GM12878 (cell line): ENCODE measurements around the gene PGC. TPM values are rescaled to one million over a fixed set of nuclear protein-coding genes. Genes with fewer than 3 reads are reported as not detected.

Source experiments
- ATAC-seq: fragments of 200-7000 bp; cut with Tn5 transposase; 3 replicates; pipeline ENCODE4 v1.9.1; 2020; ENCODE audit warnings: mild to moderate bottlenecking, moderate library complexity
- BruUV-seq: library from RNA; stranded (reverse); fragments of 400-500 nt; replicated peaks from 2 replicates; lab custom pipeline; 2021; lab: Mats Ljungman, UMichigan
- CTCF ChIA-PET: fragments of 300-600 bp; sonication (Branson Sonifier 250); formaldehyde crosslinking; extraction: SDS; loops from one replicate; lab custom pipeline; 2021; ENCODE audit warnings: inconsistent platforms; lab: Yijun Ruan, JAX
- POLR2A ChIA-PET: fragments of 350-600 bp; formaldehyde crosslinking; extraction: SDS; loops from one replicate; lab custom pipeline; 2021; ENCODE audit warnings: inconsistent platforms; lab: Charles Lee
- RAD21 ChIA-PET: fragments of 300-600 bp; sonication (Branson Sonifier 250); formaldehyde crosslinking; loops from one replicate; lab custom pipeline; 2023; ENCODE audit warnings: antibody characterized with exemption; ENCODE audit not compliant: unreplicated experiment; lab: Charles Lee
- SMC1A ChIA-PET: fragments of 300-600 bp; sonication (Branson Sonifier 250); formaldehyde crosslinking; loops from one replicate; lab custom pipeline; 2023; ENCODE audit not compliant: unreplicated experiment, uncharacterized antibody; lab: Charles Lee
- DNase-seq: peaks from one replicate; pipeline ENCODE4 v3.0.0-alpha.2; 2011; ENCODE audit warnings: low read depth, low spot score
- FAIRE-seq: peaks from 3 replicates; lab custom pipeline; 2011; peaks lifted over from hg19 to GRCh38; lab: Jason Lieb, UNC
- H2AFZ ChIP-seq: 2 replicates; pipeline ENCODE4 v1.6.0; 2011; ENCODE audit warnings: low read depth, low read length, control low read depth; ENCODE audit not compliant: control insufficient read depth
- H3K27ac ChIP-seq: 2 replicates; pipeline ENCODE4 v1.5.1; 2011; ENCODE audit warnings: control low read depth; ENCODE audit not compliant: control insufficient read depth, insufficient read depth
- H3K27me3 ChIP-seq, 2 experiments: replicated peaks in 1 of 2; 2 replicates each; pipeline versions ENCODE4 v1.6.0 to v1.6.1; 2011; ENCODE audit warnings: low read length in 1 of 2; ENCODE audit not compliant: control insufficient read depth in 2 of 2, insufficient read depth in 2 of 2
- H3K36me3 ChIP-seq, 2 experiments: 2 replicates each; pipeline ENCODE4 v1.5.1; 2011; ENCODE audit warnings: low read length in 1 of 2; ENCODE audit not compliant: control insufficient read depth in 2 of 2, insufficient read depth in 2 of 2
- H3K4me1 ChIP-seq: 2 replicates; pipeline ENCODE4 v1.6.1; 2011; ENCODE audit warnings: mild to moderate bottlenecking, low read length, moderate library complexity, mixed read lengths; ENCODE audit not compliant: control insufficient read depth, insufficient read depth
- H3K4me2 ChIP-seq: 2 replicates; pipeline ENCODE4 v1.6.0; 2011; ENCODE audit warnings: control low read depth; ENCODE audit not compliant: control insufficient read depth, insufficient read depth
- H3K4me3 ChIP-seq: fragments of 200-600 bp; sonication (generic); 2 replicates; pipeline ENCODE4 v1.5.1; 2016
- H3K79me2 ChIP-seq: 2 replicates; pipeline ENCODE4 v1.6.0; 2011; ENCODE audit warnings: low read length; ENCODE audit not compliant: control insufficient read depth, insufficient read depth
- H3K9ac ChIP-seq: 2 replicates; pipeline ENCODE4 v1.8.0; 2011; ENCODE audit warnings: low read length, control low read depth, mixed read lengths; ENCODE audit not compliant: control insufficient read depth, insufficient read depth
- H3K9me3 ChIP-seq: replicated peaks from 3 replicates; pipeline ENCODE4 v1.5.1; 2011; ENCODE audit warnings: mild to moderate bottlenecking, low read length; ENCODE audit not compliant: control insufficient read depth, insufficient read depth
- H4K20me1 ChIP-seq: 2 replicates; pipeline ENCODE4 v1.6.0; 2011; ENCODE audit not compliant: control insufficient read depth, insufficient read depth
- FOXM1 ChIP-seq: IDR thresholded peaks from 2 replicates; pipeline ENCODE4 v1.6.1; 2012; ENCODE audit warnings: low read depth, mild to moderate bottlenecking, inconsistent platforms, low read length, moderate library complexity
- PAX8 ChIP-seq: fragments of 450-650 bp; IDR thresholded peaks from 2 replicates; pipeline ENCODE4 v1.6.1; 2017; ENCODE audit warnings: mild to moderate bottlenecking, moderate library complexity
- POLR2A ChIP-seq: IDR thresholded peaks from 2 replicates; pipeline ENCODE4 v1.6.1; 2011; ENCODE audit warnings: low read depth, mild to moderate bottlenecking, low read length
- POLR2AphosphoS5 ChIP-seq: IDR thresholded peaks from 2 replicates; pipeline ENCODE4 v1.6.1; 2011; ENCODE audit warnings: mild to moderate bottlenecking, low read length, inconsistent platforms
- SP1 ChIP-seq: IDR thresholded peaks from one replicate; pipeline ENCODE4 v1.6.1; 2011; ENCODE audit warnings: low read depth, low read length
- SUPT20H ChIP-seq: IDR thresholded peaks from 2 replicates; pipeline ENCODE4 v1.6.1; 2011; ENCODE audit warnings: low read depth, mild to moderate bottlenecking, low read length, moderate library complexity, borderline replicate concordance; ENCODE audit not compliant: control insufficient read depth
- ZNF24 ChIP-seq: fragments of 450-650 bp; IDR thresholded peaks from 2 replicates; pipeline ENCODE4 v1.6.1; 2017; ENCODE audit warnings: antibody characterized with exemption, mild to moderate bottlenecking
- WGBS: methylation state at CpG from one replicate; pipeline ENCODE4 v1.1.6; 2016; ENCODE audit warnings: low lambda C conversion rate; ENCODE audit not compliant: insufficient replicate concordance, insufficient coverage; ENCODE audit errors: missing lambda C conversion rate; 5-methylcytosine and 5-hydroxymethylcytosine counted together
- in situ Hi-C: fragments of 300-500 bp; cut with MboI; formaldehyde crosslinking; loops from 9 replicates; pipeline ENCODE4 v1.14.3; 2018; ENCODE audit warnings: mixed read lengths
- intact Hi-C: fragments of 100-400 bp; cut with micrococcal nuclease; formaldehyde crosslinking; loops from one replicate; pipeline ENCODE4 v1.14.2; 2022; ENCODE audit not compliant: unreplicated experiment
- polyA plus RNA-seq, 11 experiments: library from polyadenylated mRNA; depleted of rRNA in 4 of 11; unstranded in 6 of 11; stranded (reverse) in 5 of 11; fragments of >200 nt; fragmentation: Nextera tagmentation in 4 of 11; fragmentation: Illumina TruSeq in 1 of 11; extraction: Ambion mirVana in 4 of 11; extraction: Trizol in 1 of 11; gene quantifications; 1 replicate in 1 of 11; 2 replicates in 10 of 11; pipeline versions ENCODE4 v1.2.1 to v1.2.3, GENCODE V29; 2011 to 2016; ENCODE audit warnings: inconsistent platforms in 2 of 11, missing spikeins in 2 of 11, low read depth in 1 of 11
- total RNA-seq, 4 experiments: library from RNA; depleted of rRNA in 3 of 4; stranded (reverse); fragments of >200 nt in 3 of 4; fragmentation: Illumina TruSeq in 1 of 4; extraction: Trizol in 1 of 4; gene quantifications; 2 replicates each; pipeline versions ENCODE4 v1.2.1 to v1.2.3, GENCODE V29; 2013 to 2021
- TF ChIP-seq, protein P1 (sequence below): fragments of 450-650 bp; IDR thresholded peaks from 2 replicates; pipeline ENCODE4 v1.6.1; 2017; ENCODE audit warnings: borderline replicate concordance
- TF ChIP-seq, protein P2 (sequence below): IDR thresholded peaks from 2 replicates; pipeline ENCODE4 v1.6.1; 2011; ENCODE audit warnings: borderline replicate concordance, low read depth, mild to moderate bottlenecking, moderate library complexity, mixed read lengths, low read length; ENCODE audit not compliant: insufficient read depth; ENCODE audit errors: extremely low read length

PGC gene
- total and polyA plus RNA-seq, 10 of the 15 experiments (the other 5 are each of a cell fraction or from before 2014, with no cell fraction given), result 0.26 TPM; not detected in 9

DNA sequence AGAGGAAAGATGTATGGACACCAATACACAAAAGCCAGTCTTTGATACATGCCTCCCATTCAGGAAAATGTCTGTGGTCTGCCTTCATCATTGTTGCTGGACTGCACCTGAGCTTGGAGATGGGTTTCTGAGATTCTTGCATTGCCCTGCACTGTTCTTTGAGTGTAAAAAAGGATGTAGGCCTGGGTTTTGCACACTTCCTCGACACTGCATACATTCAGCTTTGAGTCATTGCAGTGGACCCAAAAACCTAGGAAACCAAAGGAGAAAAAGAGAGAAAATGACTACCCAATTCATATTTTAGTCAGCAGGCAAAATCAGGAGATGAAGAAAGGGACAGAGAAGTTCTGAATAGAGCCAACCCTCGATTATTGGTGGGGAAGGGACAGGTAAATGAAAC, 49.3 kb upstream of the PGC start:
- FAIRE-seq, result no peak
- Histone ChIP-seq H3K27ac (no peak overlapping the region), H3K36me3 (peaks cover 3% of the 10 kb centered on the region in 2 experiments), H3K9me3 (no peaks in the 10 kb centered on the region), H3K79me2 (no peaks in the 10 kb centered on the region), H3K4me2 (no peak overlapping the region), H3K4me1 (no peaks in the 10 kb centered on the region), H4K20me1 (no peaks in the 10 kb centered on the region), H2AFZ (no peak overlapping the region), H3K4me3 (no peak overlapping the region), H3K27me3 (no peaks in the 10 kb centered on the region), H3K9ac (no peak overlapping the region)
- no TSS peak for BruUV-seq
- intact Hi-C loops, result no loop called here
- ChIA-PET CTCF (interaction anchor here (0.6 kb wide), 1 partner anchor 8 kb away, joined by 3 read pairs; no protein-coding TSS in a partner anchor), SMC1A (no interaction called here), RAD21 (no interaction called here), POLR2A (no interaction called here)
- no peak for TF ChIP-seq SP1
- TF ChIP-seq ZNF24, result no peak
- no peak for TF ChIP-seq PAX8
- TF ChIP-seq, protein P1, sequence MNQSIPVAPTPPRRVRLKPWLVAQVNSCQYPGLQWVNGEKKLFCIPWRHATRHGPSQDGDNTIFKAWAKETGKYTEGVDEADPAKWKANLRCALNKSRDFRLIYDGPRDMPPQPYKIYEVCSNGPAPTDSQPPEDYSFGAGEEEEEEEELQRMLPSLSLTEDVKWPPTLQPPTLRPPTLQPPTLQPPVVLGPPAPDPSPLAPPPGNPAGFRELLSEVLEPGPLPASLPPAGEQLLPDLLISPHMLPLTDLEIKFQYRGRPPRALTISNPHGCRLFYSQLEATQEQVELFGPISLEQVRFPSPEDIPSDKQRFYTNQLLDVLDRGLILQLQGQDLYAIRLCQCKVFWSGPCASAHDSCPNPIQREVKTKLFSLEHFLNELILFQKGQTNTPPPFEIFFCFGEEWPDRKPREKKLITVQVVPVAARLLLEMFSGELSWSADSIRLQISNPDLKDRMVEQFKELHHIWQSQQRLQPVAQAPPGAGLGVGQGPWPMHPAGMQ, result no peak
- TF ChIP-seq FOXM1, result no peak
- in situ Hi-C loops, result no loop called here
- ATAC-seq, result no peak
- WGBS, result 0% methylated on average over 2 of the region's 2 CpGs
- DNase-seq, result no peak

DNA sequence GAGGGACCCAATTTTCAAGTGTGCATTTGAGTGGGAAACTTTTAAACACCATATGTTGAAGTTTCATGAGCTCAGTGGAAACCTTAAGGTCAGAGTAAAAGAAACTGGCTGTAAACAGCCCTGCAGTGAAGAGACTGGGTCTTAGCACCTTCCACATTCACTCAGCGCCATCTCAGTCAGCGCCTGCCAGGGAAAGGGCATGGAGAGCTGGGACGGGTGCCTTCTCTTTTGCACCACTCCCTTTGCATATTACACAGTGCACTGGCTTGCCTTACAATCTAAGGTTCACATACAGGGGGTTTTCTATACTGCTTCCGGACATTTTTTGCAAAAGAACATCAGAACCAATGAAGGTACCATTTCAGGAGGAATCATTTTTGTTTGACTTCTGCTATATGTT, 44.8 kb upstream of the PGC start:
- in situ Hi-C loops, result no loop called here
- RAD21 ChIA-PET, result no interaction called here

More for the DNA sequence above, 44.8 kb upstream of the PGC start:
- POLR2A ChIA-PET, result interaction anchor here (0.6 kb wide), 1 partner anchor 155 kb away, joined by 6 read pairs; no protein-coding TSS in a partner anchor
- H3K9me3 ChIP-seq, result no peaks in the 10 kb centered on the region
- intact Hi-C loops, result no loop called here
- TF ChIP-seq, protein P2, sequence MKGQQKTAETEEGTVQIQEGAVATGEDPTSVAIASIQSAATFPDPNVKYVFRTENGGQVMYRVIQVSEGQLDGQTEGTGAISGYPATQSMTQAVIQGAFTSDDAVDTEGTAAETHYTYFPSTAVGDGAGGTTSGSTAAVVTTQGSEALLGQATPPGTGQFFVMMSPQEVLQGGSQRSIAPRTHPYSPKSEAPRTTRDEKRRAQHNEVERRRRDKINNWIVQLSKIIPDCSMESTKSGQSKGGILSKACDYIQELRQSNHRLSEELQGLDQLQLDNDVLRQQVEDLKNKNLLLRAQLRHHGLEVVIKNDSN, result no peak
- TF ChIP-seq POLR2AphosphoS5, result peak; percentile 41; the same call in 1 of the 2 replicates
- TF ChIP-seq POLR2A, result peak; percentile 51; the same call in 1 of the 2 replicates
- TF ChIP-seq SUPT20H, result no peak
- TF ChIP-seq, all 136 proteins: peak for 2
- no TSS peak for BruUV-seq
- Histone ChIP-seq H3K4me2 (no peak overlapping the region), H3K27ac (no peak overlapping the region), H3K27me3 (no peaks in the 10 kb centered on the region), H3K79me2 (peaks cover 22% of the 10 kb centered on the region), H2AFZ (no peak overlapping the region), H3K36me3 (peaks cover 5 to 21% of the 10 kb centered on the region in 2 experiments), H3K9ac (no peak overlapping the region), H3K4me1 (peaks cover 5% of the 10 kb centered on the region; the same call in 1 of the 2 replicates), H4K20me1 (no peaks in the 10 kb centered on the region), H3K4me3 (no peak overlapping the region)
- CTCF ChIA-PET, result interaction anchor here (0.7 to 1.8 kb wide), 5 partner anchors 10 to 423 kb away, joined by 3 to 7 read pairs (median 3); partner anchors contain the start of genes BYSL and MED20
- SMC1A ChIA-PET, result interaction anchor here (1.2 kb wide), 1 partner anchor 13 kb away, joined by 3 read pairs; no protein-coding TSS in a partner anchor
- FAIRE-seq, result no peak
- no peak for DNase-seq
- WGBS, result 77% methylated on average over 4 of the region's 4 CpGs
- no peak for ATAC-seq
